GM12892 (cell line): Measurements from ENCODE around the gene RRBP1.

Source experiments
- POLR2A ChIP-seq: IDR thresholded peaks from 2 replicates; pipeline ENCODE4 v1.6.1; 2011; ENCODE audit warnings: low read depth, low read length, control low read depth
- POLR2AphosphoS5 ChIP-seq: IDR thresholded peaks from 2 replicates; pipeline ENCODE4 v1.6.1; 2011; ENCODE audit warnings: low read depth, low read length, control low read depth
- TAF1 ChIP-seq: IDR thresholded peaks from 2 replicates; pipeline ENCODE4 v1.6.1; 2011; ENCODE audit warnings: low read depth, mild to moderate bottlenecking, control low read depth, low read length, borderline replicate concordance

GRCh38 chr20:17645010-17645409 lies 37.0 kb downstream of the RRBP1 start:
- no peak for TF ChIP-seq POLR2A
- no peak for TF ChIP-seq TAF1
- no peak for TF ChIP-seq POLR2AphosphoS5
